ENCODE measurements around the gene VPS45.

Gene VPS45

GRCh38 chr1:150094734-150095265 lies 27.2 kb downstream of the VPS45 start:
- no peak overlapping the region for H3K4me3 ChIP-seq (replicated peaks; ENCODE audit: low read depth, low read length)
- no peak for DNase-seq (ENCODE audit: extremely low read depth, low read depth)
- no peak for TF ChIP-seq CTCF (IDR thresholded peaks at IDR 0.05; ENCODE audit: low read depth, low read length, missing control alignments)

- no peak for DNase-seq (ENCODE audit: extremely low read depth, low read depth)
- no peak overlapping the region for H3K4me3 ChIP-seq (replicated peaks; ENCODE audit: low read depth, low read length)
- no peak for TF ChIP-seq CTCF (IDR thresholded peaks at IDR 0.05; ENCODE audit: low read depth, low read length, missing control alignments)
Observed at GRCh38 chr1:150102986-150103385, 35.4 kb downstream of the VPS45 start.

GRCh38 chr1:150106341-150106740 lies 38.8 kb downstream of the VPS45 start:
- no peak for DNase-seq (ENCODE audit: extremely low read depth, low read depth)
- no peak for TF ChIP-seq CTCF (IDR thresholded peaks at IDR 0.05; ENCODE audit: low read depth, low read length, missing control alignments)
- H3K4me3 ChIP-seq (replicated peaks; ENCODE audit: low read depth, low read length) = no peak overlapping the region

- DNase-seq (ENCODE audit: extremely low read depth, low read depth) = no peak
- no peak overlapping the region for H3K4me3 ChIP-seq (replicated peaks; ENCODE audit: low read depth, low read length)
- no peak for TF ChIP-seq CTCF (IDR thresholded peaks at IDR 0.05; ENCODE audit: low read depth, low read length, missing control alignments)
Observed at GRCh38 chr1:150109586-150109985, 42.0 kb downstream of the VPS45 start.

GRCh38 chr1:150110116-150110515 lies 42.5 kb downstream of the VPS45 start:
- DNase-seq (ENCODE audit: extremely low read depth, low read depth) = no peak
- no peak for TF ChIP-seq CTCF (IDR thresholded peaks at IDR 0.05; ENCODE audit: low read depth, low read length, missing control alignments)
- H3K4me3 ChIP-seq (replicated peaks; ENCODE audit: low read depth, low read length) = no peak overlapping the region

GRCh38 chr1:150111670-150112069 lies 44.1 kb downstream of the VPS45 start:
- TF ChIP-seq CTCF (IDR thresholded peaks at IDR 0.05; ENCODE audit: low read depth, low read length, missing control alignments) = no peak
- no peak for DNase-seq (ENCODE audit: extremely low read depth, low read depth)

GRCh38 chr1:150115121-150115520 lies 47.5 kb downstream of the VPS45 start:
- no peak for TF ChIP-seq CTCF (IDR thresholded peaks at IDR 0.05; ENCODE audit: low read depth, low read length, missing control alignments)
- no peak overlapping the region for H3K4me3 ChIP-seq (replicated peaks; ENCODE audit: low read depth, low read length)

More at GRCh38 chr1:150111670-150112069, 44.1 kb downstream of the VPS45 start:
- H3K4me3 ChIP-seq (replicated peaks; ENCODE audit: low read depth, low read length) = no peak overlapping the region

More at GRCh38 chr1:150115121-150115520, 47.5 kb downstream of the VPS45 start:
- no peak for DNase-seq (ENCODE audit: extremely low read depth, low read depth)

All from HFF-Myc (cell line).